Panc1 (cell line): Measurements from ENCODE around the gene DPCD. TPM values are rescaled to one million over a fixed set of nuclear protein-coding genes. Genes with fewer than 3 reads are reported as not detected.

Experiments used
- ATAC-seq: fragments of 200-7000 bp; cut with Tn5 transposase; 2 replicates; pipeline ENCODE4 v1.9.1; 2020; ENCODE audit warnings: mild to moderate bottlenecking, moderate library complexity
- BruUV-seq: library from RNA; stranded (reverse); fragments of 400-500 nt; replicated peaks from 2 replicates; lab custom pipeline; 2021; lab: Mats Ljungman, UMichigan
- CTCF ChIA-PET: fragments of 300-600 bp; sonication (Branson Sonifier 250); formaldehyde crosslinking; loops from one replicate; lab custom pipeline; 2022; ENCODE audit warnings: antibody characterized with exemption; lab: Charles Lee
- POLR2A ChIA-PET: fragments of 300-600 bp; sonication (Branson Sonifier 250); formaldehyde crosslinking; loops from one replicate; lab custom pipeline; 2022; ENCODE audit warnings: antibody characterized with exemption; lab: Charles Lee
- DNase-seq: peaks from one replicate; pipeline ENCODE4 v3.0.0-alpha.2; 2010; ENCODE audit warnings: low read depth, low spot score
- H3K27ac ChIP-seq: 2 replicates; pipeline ENCODE4 v1.5.1; 2011; ENCODE audit warnings: mild to moderate bottlenecking, low read length, inconsistent platforms
- H3K27me3 ChIP-seq: fragments of 200-500 bp; sonication (Bioruptor generic); 2 replicates; pipeline ENCODE4 v1.6.0; 2014; ENCODE audit warnings: low read length, inconsistent platforms; ENCODE audit not compliant: control insufficient read depth, insufficient read depth
- H3K36me3 ChIP-seq: fragments of 200-500 bp; sonication (Bioruptor generic); 2 replicates; pipeline ENCODE4 v1.5.1; 2014; ENCODE audit warnings: inconsistent platforms, mild to moderate bottlenecking, low read length, moderate library complexity; ENCODE audit not compliant: control insufficient read depth, insufficient read depth
- H3K4me1 ChIP-seq: 2 replicates; pipeline ENCODE4 v1.5.1; 2011; ENCODE audit warnings: inconsistent platforms, mild to moderate bottlenecking, low read length, moderate library complexity; ENCODE audit not compliant: control insufficient read depth, insufficient read depth
- H3K4me3 ChIP-seq, 2 experiments: 2 replicates each; pipeline ENCODE4 v1.5.1; 2011 to 2012; ENCODE audit warnings: low read depth in 2 of 2, low read length in 2 of 2, mild to moderate bottlenecking in 2 of 2, inconsistent platforms in 1 of 2, moderate library complexity in 1 of 2
- H3K9me3 ChIP-seq: fragments of 200-500 bp; sonication (Bioruptor generic); 2 replicates; pipeline ENCODE4 v1.5.1; 2014; ENCODE audit warnings: low read depth, mild to moderate bottlenecking, inconsistent platforms, low read length, moderate library complexity; ENCODE audit not compliant: control insufficient read depth, insufficient read depth
- POLR2AphosphoS5 ChIP-seq: IDR thresholded peaks from 2 replicates; pipeline ENCODE4 v1.6.1; 2012; ENCODE audit warnings: mild to moderate bottlenecking, low read depth, low read length, moderate library complexity
- SIN3A ChIP-seq: IDR thresholded peaks from 2 replicates; pipeline ENCODE4 v1.6.1; 2012; ENCODE audit warnings: low read depth, mild to moderate bottlenecking, low read length, moderate library complexity, borderline replicate concordance; ENCODE audit not compliant: insufficient read depth
- TCF7L2 ChIP-seq: IDR thresholded peaks from 2 replicates; pipeline ENCODE4 v1.6.1; 2011; ENCODE audit warnings: mild to moderate bottlenecking, low read depth, low read length, inconsistent platforms
- in situ Hi-C: cut with HindIII; loops from 2 replicates; pipeline ENCODE4 v1.10.0; 2016; ENCODE audit warnings: low sequenced_read_pairs, low pct_unique_long_range_greater_than_20kb
- intact Hi-C: fragments of 100-400 bp; cut with micrococcal nuclease; formaldehyde crosslinking; loops from one replicate; pipeline ENCODE4 v1.10.0; 2022; ENCODE audit not compliant: unreplicated experiment
- total RNA-seq: library from RNA; stranded (reverse); gene quantifications from one replicate; pipeline ENCODE4 v1.2.1, GENCODE V29; 2021; ENCODE audit not compliant: unreplicated experiment
- TF ChIP-seq, protein P1 (sequence below): fragments of 450-650 bp; IDR thresholded peaks from 2 replicates; pipeline ENCODE4 v1.5.1; 2017; ENCODE audit warnings: mild to moderate bottlenecking
- TF ChIP-seq, protein P2 (sequence below), 2 experiments: IDR thresholded peaks; 2 replicates each; pipeline ENCODE4 v1.6.1; 2011 to 2012; ENCODE audit warnings: low read depth in 2 of 2, control low read depth in 1 of 2, low read length in 1 of 2, mild to moderate bottlenecking in 1 of 2, moderate library complexity in 1 of 2; ENCODE audit not compliant: insufficient read depth in 1 of 2

DPCD gene
- total RNA-seq, 1 experiment from 2014 or later, result 27.6 TPM

DNA sequence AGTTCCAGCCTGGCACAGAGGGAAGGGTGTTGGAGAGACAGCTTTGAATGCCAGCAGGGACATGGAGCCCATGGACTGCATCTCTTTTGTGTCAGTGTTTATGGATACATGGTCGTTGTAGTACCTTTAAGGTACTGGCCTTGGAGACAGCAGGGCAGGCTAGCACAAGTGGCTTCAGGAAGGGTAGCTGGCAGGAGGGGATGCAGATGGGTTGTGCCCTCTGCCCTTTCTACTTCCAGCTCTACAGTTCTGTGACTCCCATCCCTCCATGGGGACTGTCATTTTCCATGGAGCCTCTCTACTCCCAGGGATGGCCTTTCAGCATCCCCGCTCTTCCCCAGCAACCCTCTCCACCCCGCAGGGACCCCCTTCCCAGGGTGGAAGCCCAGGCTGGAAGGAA lies 25.1 kb upstream of the DPCD start:
- Histone ChIP-seq H3K9me3 (no peaks in the 10 kb centered on the region), H3K4me3 (no peak overlapping the region), H3K36me3 (no peaks in the 10 kb centered on the region), H3K27me3 (peaks cover 7% of the 10 kb centered on the region), H3K4me1 (no peaks in the 10 kb centered on the region), H3K27ac (no peak overlapping the region)
- no TSS peak for BruUV-seq
- intact Hi-C loops (no loop called here), in situ Hi-C loops (no loop called here)
- TF ChIP-seq, protein P1, sequence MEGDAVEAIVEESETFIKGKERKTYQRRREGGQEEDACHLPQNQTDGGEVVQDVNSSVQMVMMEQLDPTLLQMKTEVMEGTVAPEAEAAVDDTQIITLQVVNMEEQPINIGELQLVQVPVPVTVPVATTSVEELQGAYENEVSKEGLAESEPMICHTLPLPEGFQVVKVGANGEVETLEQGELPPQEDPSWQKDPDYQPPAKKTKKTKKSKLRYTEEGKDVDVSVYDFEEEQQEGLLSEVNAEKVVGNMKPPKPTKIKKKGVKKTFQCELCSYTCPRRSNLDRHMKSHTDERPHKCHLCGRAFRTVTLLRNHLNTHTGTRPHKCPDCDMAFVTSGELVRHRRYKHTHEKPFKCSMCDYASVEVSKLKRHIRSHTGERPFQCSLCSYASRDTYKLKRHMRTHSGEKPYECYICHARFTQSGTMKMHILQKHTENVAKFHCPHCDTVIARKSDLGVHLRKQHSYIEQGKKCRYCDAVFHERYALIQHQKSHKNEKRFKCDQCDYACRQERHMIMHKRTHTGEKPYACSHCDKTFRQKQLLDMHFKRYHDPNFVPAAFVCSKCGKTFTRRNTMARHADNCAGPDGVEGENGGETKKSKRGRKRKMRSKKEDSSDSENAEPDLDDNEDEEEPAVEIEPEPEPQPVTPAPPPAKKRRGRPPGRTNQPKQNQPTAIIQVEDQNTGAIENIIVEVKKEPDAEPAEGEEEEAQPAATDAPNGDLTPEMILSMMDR, result no peak
- TF ChIP-seq, protein P2, sequence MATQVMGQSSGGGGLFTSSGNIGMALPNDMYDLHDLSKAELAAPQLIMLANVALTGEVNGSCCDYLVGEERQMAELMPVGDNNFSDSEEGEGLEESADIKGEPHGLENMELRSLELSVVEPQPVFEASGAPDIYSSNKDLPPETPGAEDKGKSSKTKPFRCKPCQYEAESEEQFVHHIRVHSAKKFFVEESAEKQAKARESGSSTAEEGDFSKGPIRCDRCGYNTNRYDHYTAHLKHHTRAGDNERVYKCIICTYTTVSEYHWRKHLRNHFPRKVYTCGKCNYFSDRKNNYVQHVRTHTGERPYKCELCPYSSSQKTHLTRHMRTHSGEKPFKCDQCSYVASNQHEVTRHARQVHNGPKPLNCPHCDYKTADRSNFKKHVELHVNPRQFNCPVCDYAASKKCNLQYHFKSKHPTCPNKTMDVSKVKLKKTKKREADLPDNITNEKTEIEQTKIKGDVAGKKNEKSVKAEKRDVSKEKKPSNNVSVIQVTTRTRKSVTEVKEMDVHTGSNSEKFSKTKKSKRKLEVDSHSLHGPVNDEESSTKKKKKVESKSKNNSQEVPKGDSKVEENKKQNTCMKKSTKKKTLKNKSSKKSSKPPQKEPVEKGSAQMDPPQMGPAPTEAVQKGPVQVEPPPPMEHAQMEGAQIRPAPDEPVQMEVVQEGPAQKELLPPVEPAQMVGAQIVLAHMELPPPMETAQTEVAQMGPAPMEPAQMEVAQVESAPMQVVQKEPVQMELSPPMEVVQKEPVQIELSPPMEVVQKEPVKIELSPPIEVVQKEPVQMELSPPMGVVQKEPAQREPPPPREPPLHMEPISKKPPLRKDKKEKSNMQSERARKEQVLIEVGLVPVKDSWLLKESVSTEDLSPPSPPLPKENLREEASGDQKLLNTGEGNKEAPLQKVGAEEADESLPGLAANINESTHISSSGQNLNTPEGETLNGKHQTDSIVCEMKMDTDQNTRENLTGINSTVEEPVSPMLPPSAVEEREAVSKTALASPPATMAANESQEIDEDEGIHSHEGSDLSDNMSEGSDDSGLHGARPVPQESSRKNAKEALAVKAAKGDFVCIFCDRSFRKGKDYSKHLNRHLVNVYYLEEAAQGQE (IDR thresholded peaks at IDR 0.05; ENCODE audit: insufficient read depth in 1 of 2, low read depth in 2 of 2, low read length in 1 of 2), result no peak
- no peak for TF ChIP-seq TCF7L2
- TF ChIP-seq POLR2AphosphoS5, result no peak
- TF ChIP-seq SIN3A, result no peak
- no peak for ATAC-seq
- no peak for DNase-seq
- POLR2A ChIA-PET, result no interaction called here
- CTCF ChIA-PET, result interaction anchor here (0.6 kb wide), 1 partner anchor 263 kb away, joined by 4 read pairs; no protein-coding TSS in a partner anchor

- H3K27me3 ChIP-seq, result peaks cover 7% of the 10 kb centered on the region
- ChIA-PET CTCF (interaction anchor here (0.6 kb wide), 1 partner anchor 264 kb away, joined by 4 read pairs; no protein-coding TSS in a partner anchor), POLR2A (no interaction called here)
- intact Hi-C loops (no loop called here), in situ Hi-C loops (no loop called here)
- no peak overlapping the region for H3K27ac ChIP-seq
- H3K36me3 ChIP-seq, result no peaks in the 10 kb centered on the region
- no peak for ATAC-seq
- no peaks in the 10 kb centered on the region for H3K9me3 ChIP-seq
- no peaks in the 10 kb centered on the region for H3K4me1 ChIP-seq
- BruUV-seq, result no TSS peak
- TF ChIP-seq, protein P1, result no peak
- TF ChIP-seq TCF7L2 (no peak), POLR2AphosphoS5 (no peak), SIN3A (no peak)
- TF ChIP-seq, protein P2 (IDR thresholded peaks at IDR 0.05; ENCODE audit: insufficient read depth in 1 of 2, low read depth in 2 of 2, low read length in 1 of 2), result no peak
- DNase-seq, result no peak
- H3K4me3 ChIP-seq, result no peak overlapping the region
These were observed 24.6 kb upstream of the DPCD start for GRCh38 chr10:101563497-101564040.
